ENCODE measurements around the gene TRIAP1.
"Not testable (repeated sequence)": the region's sequence is repeated elsewhere in the genome, so short reads cannot be mapped to it uniquely, and the experiment has no call there.

TRIAP1 gene

DNA sequence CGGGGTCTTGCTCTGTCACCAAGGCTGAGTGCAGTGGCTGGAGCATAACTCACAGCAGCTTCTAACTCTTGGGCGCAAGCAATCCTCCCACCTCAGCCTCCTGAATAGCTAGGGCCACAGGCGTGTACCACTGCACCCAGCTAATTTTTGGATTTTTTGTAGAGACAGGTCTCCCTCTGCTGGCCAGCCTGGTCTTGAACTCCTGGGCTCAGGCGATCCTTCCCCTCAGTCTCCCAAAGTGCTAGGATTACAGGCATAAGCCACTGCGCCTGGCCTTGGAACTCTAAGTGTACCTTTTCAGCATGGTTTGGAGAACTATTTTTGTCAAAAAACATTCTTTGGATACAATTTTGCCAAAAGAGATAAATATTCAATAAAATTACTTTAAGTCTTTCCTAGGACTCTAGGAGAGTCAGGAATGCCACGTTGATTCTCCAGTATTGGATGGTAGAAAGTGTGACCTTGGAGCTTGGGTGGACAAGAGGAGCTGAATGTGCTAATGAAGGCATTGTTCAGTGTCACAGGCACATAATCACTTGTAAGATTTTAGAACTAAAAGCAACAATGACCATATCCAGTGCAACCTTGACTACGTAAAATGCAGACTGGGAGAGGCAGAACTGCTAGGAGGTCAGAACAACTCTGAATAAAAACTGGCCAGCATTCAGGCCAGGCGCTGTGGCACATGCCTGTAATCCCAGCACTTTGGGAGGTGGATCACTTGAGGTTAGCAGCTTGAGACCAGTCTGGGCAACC lies 20.6 kb upstream of the TRIAP1 start:
- H3K4me2 ChIP-seq (ENCODE audit: low read length): no peak overlapping the region
- peaks cover 9% of the 10 kb centered on the region for H3K4me1 ChIP-seq (ENCODE audit: control insufficient read depth, insufficient read depth, low read length)
- H3K27me3 ChIP-seq (ENCODE audit: control insufficient read depth, insufficient read depth, low read length): no peaks in the 10 kb centered on the region
- no peak overlapping the region for H3K9ac ChIP-seq (ENCODE audit: low read depth, low read length)
- H3K9me3 ChIP-seq (replicated peaks; ENCODE audit: low read length): no peaks in the 10 kb centered on the region
- peaks cover 56% of the 10 kb centered on the region for H3K36me3 ChIP-seq (ENCODE audit: insufficient read depth, low read length)
- H3K4me3 ChIP-seq (ENCODE audit: low read length): no peak overlapping the region

DNA sequence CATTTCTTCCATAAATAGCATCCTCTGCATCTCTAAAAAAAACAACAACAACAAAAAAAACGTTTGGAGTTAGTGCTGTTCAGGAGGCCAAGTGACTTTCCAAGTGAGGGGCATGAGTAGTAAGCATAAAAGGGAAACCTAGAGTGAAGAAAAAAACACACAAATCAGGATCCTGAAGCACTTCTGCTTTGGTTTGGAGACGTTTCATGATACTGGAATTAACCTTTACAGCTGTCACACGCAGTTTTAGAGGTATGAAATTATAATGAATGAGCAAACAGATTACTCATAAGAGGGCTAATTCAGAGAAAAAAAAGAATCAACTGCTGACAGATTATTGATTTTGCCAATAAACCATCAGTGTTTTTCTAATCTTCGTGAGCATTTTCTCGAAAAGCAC lies 19.6 kb upstream of the TRIAP1 start:
- Histone ChIP-seq H3K4me1 (ENCODE audit: control insufficient read depth, insufficient read depth, low read length) (peaks cover 9% of the 10 kb centered on the region), H3K4me2 (ENCODE audit: low read length) (no peak overlapping the region), H3K9ac (ENCODE audit: low read depth, low read length) (no peak overlapping the region), H3K9me3 (replicated peaks; ENCODE audit: low read length) (no peaks in the 10 kb centered on the region), H3K36me3 (ENCODE audit: insufficient read depth, low read length) (peaks cover 66% of the 10 kb centered on the region), H3K27me3 (ENCODE audit: control insufficient read depth, insufficient read depth, low read length) (no peaks in the 10 kb centered on the region), H3K4me3 (ENCODE audit: low read length) (no peak overlapping the region)

DNA sequence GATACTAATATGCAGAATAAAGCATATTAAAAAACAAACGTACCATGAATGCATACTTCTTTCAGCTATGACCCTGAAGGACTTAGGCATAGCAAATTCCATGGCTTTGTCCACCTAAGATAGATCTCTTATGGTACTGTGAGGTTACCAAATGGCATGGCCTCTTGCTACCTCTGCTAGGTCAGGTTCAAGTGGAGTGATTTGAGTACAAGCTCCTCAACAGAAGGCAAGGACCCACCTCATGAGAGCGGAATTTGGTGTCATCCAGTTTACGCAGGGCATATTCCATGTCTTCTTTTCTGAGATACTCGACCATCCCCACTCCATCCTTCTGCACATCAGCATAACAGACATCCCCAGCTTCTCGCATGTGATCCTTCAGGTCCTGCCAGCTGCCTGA lies 17.5 kb upstream of the TRIAP1 start:
- Histone ChIP-seq H3K4me2 (ENCODE audit: low read length) (no peak overlapping the region), H3K9me3 (replicated peaks; ENCODE audit: low read length) (no peaks in the 10 kb centered on the region), H3K4me1 (ENCODE audit: control insufficient read depth, insufficient read depth, low read length) (peaks cover 9% of the 10 kb centered on the region), H3K4me3 (ENCODE audit: low read length) (no peak overlapping the region), H3K27me3 (ENCODE audit: control insufficient read depth, insufficient read depth, low read length) (no peaks in the 10 kb centered on the region), H3K9ac (ENCODE audit: low read depth, low read length) (no peak overlapping the region), H3K36me3 (ENCODE audit: insufficient read depth, low read length) (peaks cover 83% of the 10 kb centered on the region)

DNA sequence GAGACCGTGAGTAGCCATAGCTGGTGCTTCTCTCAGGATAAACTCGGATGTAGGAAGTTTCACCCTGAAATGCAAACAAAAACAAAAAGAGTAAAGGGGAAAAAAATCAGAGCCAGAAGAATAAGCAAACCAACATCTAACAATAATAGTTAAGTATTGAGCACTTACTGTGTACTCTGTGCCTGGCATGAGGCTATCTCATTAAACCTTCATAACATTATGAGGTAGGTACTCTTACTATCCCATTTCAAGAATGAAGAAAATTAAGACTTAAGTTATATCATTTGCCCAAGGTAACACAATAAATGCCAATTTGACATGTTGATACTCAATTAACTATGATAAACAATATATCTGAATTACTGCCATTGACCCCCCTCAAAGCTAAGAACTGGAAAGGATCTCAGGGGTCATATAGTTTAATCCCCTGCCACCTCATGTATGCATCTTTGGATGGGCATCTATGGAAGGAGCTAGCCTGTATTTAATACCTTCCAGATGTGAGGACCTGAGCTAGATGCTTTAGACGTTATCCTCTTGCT lies 16.0 kb upstream of the TRIAP1 start:
- Histone ChIP-seq H3K9ac (ENCODE audit: low read depth, low read length) (no peak overlapping the region), H3K9me3 (replicated peaks; ENCODE audit: low read length) (no peaks in the 10 kb centered on the region), H3K27me3 (ENCODE audit: control insufficient read depth, insufficient read depth, low read length) (no peaks in the 10 kb centered on the region), H3K4me2 (ENCODE audit: low read length) (no peak overlapping the region), H3K36me3 (ENCODE audit: insufficient read depth, low read length) (peaks cover 86% of the 10 kb centered on the region), H3K4me1 (ENCODE audit: control insufficient read depth, insufficient read depth, low read length) (peaks cover 2% of the 10 kb centered on the region), H3K4me3 (ENCODE audit: low read length) (no peak overlapping the region)

DNA sequence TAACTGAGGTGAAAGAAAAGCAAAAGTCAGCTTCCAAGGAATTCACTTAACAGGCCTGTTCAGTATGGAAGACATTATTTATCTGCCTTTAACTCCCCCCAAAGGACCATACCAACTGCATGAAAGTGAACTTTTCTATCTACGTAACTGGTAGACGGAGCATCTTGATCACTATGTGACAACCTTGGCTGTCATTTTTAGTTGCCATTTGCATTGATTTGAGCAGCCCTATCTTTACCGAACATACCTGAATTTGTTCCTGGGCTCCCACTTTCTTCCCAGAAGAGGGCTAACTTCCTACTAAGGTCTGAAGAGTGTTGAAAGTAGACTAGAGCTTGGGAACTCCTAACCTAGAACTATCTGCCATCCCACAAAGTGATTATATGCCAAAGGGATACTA lies 14.0 kb upstream of the TRIAP1 start:
- peaks cover 85% of the 10 kb centered on the region for H3K36me3 ChIP-seq (ENCODE audit: insufficient read depth, low read length)
- H3K4me1 ChIP-seq (ENCODE audit: control insufficient read depth, insufficient read depth, low read length): no peaks in the 10 kb centered on the region
- H3K4me3 ChIP-seq (ENCODE audit: low read length): no peak overlapping the region

DNA sequence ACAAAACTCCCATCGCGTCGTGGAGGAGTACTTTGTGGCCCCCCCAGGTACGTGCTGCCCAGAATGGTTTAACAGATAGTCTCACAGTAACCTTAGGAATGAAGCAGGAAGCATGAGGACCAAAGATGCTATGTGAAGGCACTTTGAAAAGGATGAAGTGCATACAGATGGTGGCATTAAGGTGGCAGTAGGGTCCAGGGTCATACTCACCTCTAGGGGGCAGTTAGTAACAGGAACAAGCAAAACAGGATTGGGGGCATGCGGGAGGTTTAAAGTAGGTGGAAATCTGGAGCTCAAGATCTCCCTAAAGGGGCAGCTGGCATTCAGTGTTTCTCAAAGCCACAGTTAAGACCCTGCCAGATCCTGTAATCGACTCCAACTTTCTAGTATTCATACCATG lies 10.9 kb upstream of the TRIAP1 start:
- no peak overlapping the region for H3K9ac ChIP-seq (ENCODE audit: low read depth, low read length)
- no peaks in the 10 kb centered on the region for H3K27me3 ChIP-seq (ENCODE audit: control insufficient read depth, insufficient read depth, low read length)
- no peak overlapping the region for H3K4me2 ChIP-seq (ENCODE audit: low read length)
- no peak overlapping the region for H3K4me3 ChIP-seq (ENCODE audit: low read length)
- no peaks in the 10 kb centered on the region for H3K4me1 ChIP-seq (ENCODE audit: control insufficient read depth, insufficient read depth, low read length)
- peaks cover 58% of the 10 kb centered on the region for H3K36me3 ChIP-seq (ENCODE audit: insufficient read depth, low read length)
- no peaks in the 10 kb centered on the region for H3K9me3 ChIP-seq (replicated peaks; ENCODE audit: low read length)

More for the DNA sequence above, 14.0 kb upstream of the TRIAP1 start:
- H3K4me2 ChIP-seq (ENCODE audit: low read length): no peak overlapping the region
- no peaks in the 10 kb centered on the region for H3K27me3 ChIP-seq (ENCODE audit: control insufficient read depth, insufficient read depth, low read length)
- H3K9ac ChIP-seq (ENCODE audit: low read depth, low read length): no peak overlapping the region
- H3K9me3 ChIP-seq (replicated peaks; ENCODE audit: low read length): no peaks in the 10 kb centered on the region

DNA sequence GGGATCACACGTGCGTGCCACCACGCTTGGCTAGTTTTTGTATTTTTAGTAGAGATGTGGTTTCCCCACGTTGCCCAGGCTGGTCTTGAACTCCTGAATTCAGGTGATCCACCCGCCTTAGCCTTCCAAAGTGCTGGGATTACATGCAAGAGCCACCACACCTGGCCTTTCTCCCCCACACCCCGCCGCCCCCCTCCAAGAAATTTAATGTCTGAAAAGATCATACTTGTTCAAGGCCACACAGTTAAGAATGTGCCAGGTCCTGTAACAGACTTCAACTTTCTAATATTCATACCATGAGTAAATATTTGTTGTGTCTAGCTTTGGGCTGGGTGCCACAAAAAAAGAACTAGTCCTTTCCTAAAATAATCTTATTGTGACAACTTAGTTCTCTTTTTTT lies 9.1 kb upstream of the TRIAP1 start:
- Histone ChIP-seq H3K4me2 (ENCODE audit: low read length) (no peak overlapping the region), H3K4me1 (ENCODE audit: control insufficient read depth, insufficient read depth, low read length) (no peaks in the 10 kb centered on the region), H3K4me3 (ENCODE audit: low read length) (no peak overlapping the region), H3K36me3 (ENCODE audit: insufficient read depth, low read length) (peaks cover 46% of the 10 kb centered on the region), H3K27me3 (ENCODE audit: control insufficient read depth, insufficient read depth, low read length) (no peaks in the 10 kb centered on the region), H3K9ac (ENCODE audit: low read depth, low read length) (no peak overlapping the region), H3K9me3 (replicated peaks; ENCODE audit: low read length) (no peaks in the 10 kb centered on the region)

DNA sequence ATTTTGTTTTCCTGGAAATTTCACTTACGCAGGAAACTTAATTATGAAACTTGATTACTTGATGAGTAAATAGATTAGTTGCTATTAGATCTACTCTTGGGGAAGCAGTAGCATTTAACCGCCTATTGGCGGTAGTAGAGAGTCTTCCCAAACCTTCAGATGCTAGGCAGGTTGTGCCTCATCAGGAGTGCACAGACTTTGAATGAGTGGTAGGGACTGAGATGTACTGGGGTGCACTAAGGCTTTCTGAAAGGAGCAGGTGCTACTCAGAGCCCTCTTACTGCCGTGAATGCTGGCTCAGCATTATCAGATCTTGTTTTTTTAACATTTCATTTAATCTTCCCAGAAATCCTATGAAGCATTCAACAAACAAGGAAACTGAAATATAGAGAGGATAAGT lies 7.8 kb upstream of the TRIAP1 start:
- no peaks in the 10 kb centered on the region for H3K9me3 ChIP-seq (replicated peaks; ENCODE audit: low read length)
- no peaks in the 10 kb centered on the region for H3K27me3 ChIP-seq (ENCODE audit: control insufficient read depth, insufficient read depth, low read length)
- H3K4me3 ChIP-seq (ENCODE audit: low read length): no peak overlapping the region
- H3K4me2 ChIP-seq (ENCODE audit: low read length): no peak overlapping the region
- H3K9ac ChIP-seq (ENCODE audit: low read depth, low read length): no peak overlapping the region
- H3K4me1 ChIP-seq (ENCODE audit: control insufficient read depth, insufficient read depth, low read length): no peaks in the 10 kb centered on the region
- peaks cover 40% of the 10 kb centered on the region for H3K36me3 ChIP-seq (ENCODE audit: insufficient read depth, low read length)

DNA sequence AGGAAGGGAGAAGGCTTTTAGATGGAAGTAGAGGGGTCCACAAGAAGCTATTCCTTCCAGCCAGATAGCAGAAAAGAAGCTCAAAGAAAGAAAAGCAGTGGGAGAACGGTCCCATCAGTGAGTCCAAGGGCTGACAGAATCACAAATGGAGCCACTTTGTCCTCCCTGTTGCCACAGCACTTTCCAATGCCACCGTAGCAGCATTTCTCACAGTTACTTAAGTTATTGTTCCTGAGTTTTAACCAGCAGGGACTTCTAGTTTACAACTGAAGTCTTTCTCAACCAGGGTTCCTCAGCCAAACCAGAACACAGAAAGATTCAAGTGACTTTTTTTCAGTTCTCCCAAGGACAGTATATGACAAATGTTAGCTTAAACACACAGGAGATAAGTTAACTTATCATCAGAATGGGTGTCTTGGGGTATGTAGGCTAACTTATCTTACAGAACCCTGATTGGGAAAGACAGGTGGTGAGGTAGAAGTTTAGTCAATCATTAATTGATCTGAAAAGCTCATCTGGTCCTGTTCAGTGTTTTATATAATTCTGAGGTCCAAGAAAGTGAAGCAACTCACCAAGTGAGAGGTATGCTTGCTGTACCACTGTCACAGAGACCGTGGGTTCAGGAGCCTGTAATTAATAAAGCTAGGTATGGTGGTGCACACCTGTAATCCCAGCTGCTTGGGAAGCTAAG lies 7.0 kb upstream of the TRIAP1 start:
- Histone ChIP-seq H3K4me3 (ENCODE audit: low read length) (no peak overlapping the region), H3K27me3 (ENCODE audit: control insufficient read depth, insufficient read depth, low read length) (no peaks in the 10 kb centered on the region), H3K4me1 (ENCODE audit: control insufficient read depth, insufficient read depth, low read length) (no peaks in the 10 kb centered on the region), H3K9ac (ENCODE audit: low read depth, low read length) (no peak overlapping the region), H3K9me3 (replicated peaks; ENCODE audit: low read length) (no peaks in the 10 kb centered on the region), H3K4me2 (ENCODE audit: low read length) (no peak overlapping the region), H3K36me3 (ENCODE audit: insufficient read depth, low read length) (peaks cover 33% of the 10 kb centered on the region)

DNA sequence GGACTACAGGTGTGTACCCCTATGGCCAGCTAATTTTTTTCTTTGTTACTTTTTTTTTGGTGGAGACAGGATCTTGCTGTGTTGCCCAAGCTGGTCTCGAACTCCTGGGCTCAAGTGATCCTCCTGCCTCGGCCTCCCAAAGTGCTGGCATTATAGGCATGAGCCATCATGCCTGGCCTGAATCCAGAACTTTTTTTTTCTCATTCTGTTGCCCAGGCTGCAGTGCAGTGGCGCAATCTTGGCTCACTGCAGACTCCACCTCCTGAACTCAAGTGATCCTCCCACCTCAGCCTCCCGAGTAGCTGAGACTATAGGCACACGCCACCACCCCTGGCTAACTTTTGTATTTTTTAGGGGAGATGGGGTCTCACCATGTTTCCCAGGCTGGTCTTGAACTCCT lies 6.3 kb upstream of the TRIAP1 start:
- H3K4me1 ChIP-seq (ENCODE audit: control insufficient read depth, insufficient read depth, low read length); H3K9ac ChIP-seq (ENCODE audit: low read depth, low read length); H3K4me3 ChIP-seq (ENCODE audit: low read length); H3K27me3 ChIP-seq (ENCODE audit: control insufficient read depth, insufficient read depth, low read length); H3K9me3 ChIP-seq (replicated peaks; ENCODE audit: low read length); H3K4me2 ChIP-seq (ENCODE audit: low read length): not testable (repeated sequence)
- H3K36me3 ChIP-seq (ENCODE audit: insufficient read depth, low read length): peaks cover 29% of the 10 kb centered on the region

DNA sequence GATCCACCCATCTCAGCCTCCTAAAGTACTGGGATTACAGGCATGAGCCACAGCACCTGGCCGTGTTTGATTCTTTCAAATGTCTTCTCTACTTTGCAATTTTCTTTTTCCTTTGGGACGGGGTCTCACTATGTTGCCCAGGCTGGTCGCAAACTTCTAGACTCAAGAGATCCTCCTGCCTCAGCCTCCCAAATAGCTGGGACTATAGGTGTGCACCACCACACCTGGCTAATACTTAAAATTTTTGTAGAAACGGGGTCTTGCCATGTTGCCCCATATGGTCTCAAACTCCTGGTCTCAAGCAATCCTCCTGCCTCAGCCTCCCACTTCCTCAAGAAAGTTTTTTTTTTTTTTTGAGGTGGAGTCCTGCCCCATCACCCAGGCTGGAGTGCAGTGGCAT lies 1.8 kb upstream of the TRIAP1 start:
- Histone ChIP-seq H3K27me3 (ENCODE audit: control insufficient read depth, insufficient read depth, low read length) (no peaks in the 10 kb centered on the region), H3K36me3 (ENCODE audit: insufficient read depth, low read length) (peaks cover 28% of the 10 kb centered on the region), H3K9me3 (replicated peaks; ENCODE audit: low read length) (no peaks in the 10 kb centered on the region), H3K4me2 (ENCODE audit: low read length) (peak overlapping the region; percentile 96), H3K4me3 (ENCODE audit: low read length) (no peak overlapping the region), H3K9ac (ENCODE audit: low read depth, low read length) (no peak overlapping the region), H3K4me1 (ENCODE audit: control insufficient read depth, insufficient read depth, low read length) (peaks cover 11% of the 10 kb centered on the region)

DNA sequence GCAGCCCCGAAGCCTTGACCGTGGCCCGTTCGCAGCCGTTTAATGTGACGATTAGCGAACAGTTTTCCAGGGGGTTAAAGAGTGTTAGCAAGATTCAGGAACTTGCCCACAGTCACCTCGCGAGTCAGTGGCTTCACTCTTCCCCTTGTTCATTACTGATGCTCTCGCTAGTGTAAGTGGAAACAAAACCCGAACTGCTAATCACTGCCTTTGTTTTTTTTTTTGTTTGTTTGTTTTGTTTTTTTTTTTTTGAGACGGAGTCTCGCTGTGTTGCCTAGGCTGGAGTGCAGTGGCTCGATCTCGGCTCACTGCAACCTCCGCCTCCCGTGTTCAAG lies 627 bp upstream of the TRIAP1 start:
- H3K9me3 ChIP-seq (replicated peaks; ENCODE audit: low read length); H3K27me3 ChIP-seq (ENCODE audit: control insufficient read depth, insufficient read depth, low read length): not testable (repeated sequence)
- H3K9ac ChIP-seq (ENCODE audit: low read depth, low read length): peak overlapping the region; percentile 95
- peaks cover 11% of the 10 kb centered on the region for H3K4me1 ChIP-seq (ENCODE audit: control insufficient read depth, insufficient read depth, low read length)
- H3K36me3 ChIP-seq (ENCODE audit: insufficient read depth, low read length): peaks cover 29% of the 10 kb centered on the region
- H3K4me2 ChIP-seq (ENCODE audit: low read length): peak overlapping the region; percentile 96
- peak overlapping the region; percentile 80 for H3K4me3 ChIP-seq (ENCODE audit: low read length)
